HG03175 (cell line): ENCODE results near the gene PDCD2.
"Not testable (repeated sequence)": the region's sequence is repeated elsewhere in the genome, so short reads cannot be mapped to it uniquely, and the experiment has no call there.

Experiments
- ATAC-seq: cut with Tn5 transposase; IDR thresholded peaks from one replicate; pipeline ENCODE4 v1.9.1; 2021; ENCODE audit warnings: mild to moderate bottlenecking, moderate library complexity; ENCODE audit not compliant: unreplicated experiment

The PDCD2 gene

DNA sequence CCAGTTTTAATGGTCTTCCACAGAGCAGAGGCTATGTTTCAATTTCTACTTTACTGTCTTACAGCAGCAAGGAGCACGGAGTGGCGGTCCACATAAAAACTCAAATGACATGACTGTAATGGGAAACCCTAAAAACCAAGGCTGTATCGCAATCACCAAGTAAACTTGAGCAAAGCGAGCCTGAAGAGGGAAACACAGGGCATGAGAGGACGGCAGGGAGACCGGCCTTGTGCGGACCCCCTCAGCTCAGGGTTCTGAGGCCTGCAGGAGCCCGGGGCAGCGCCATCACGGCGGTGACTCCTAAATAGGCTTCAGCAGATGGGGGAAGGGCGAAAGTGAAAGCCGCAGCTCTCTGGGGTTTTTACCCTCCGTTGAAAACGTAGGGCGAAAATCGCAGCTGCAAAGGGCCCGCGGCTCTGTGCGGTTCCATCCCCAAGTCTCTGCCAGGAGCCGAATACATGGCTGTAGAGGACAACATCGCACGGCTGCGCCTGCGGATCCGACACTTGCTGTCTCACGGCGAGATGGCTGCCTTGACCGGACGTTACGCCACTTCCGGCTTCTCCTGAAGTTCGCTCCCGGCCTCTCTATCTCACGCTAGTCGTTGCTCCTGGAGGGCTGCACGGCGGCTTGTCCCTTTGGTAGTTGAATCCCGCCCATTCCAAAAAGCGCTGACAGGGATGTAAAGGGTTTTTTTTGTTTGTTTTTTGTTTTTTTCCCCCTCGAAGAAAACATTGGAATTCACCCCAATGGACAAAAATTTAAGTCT lies 31.5 kb downstream of the PDCD2 start, which contains the start of gene PSMB1:
Gene PSMB1 (minus strand): TSS at position 543 of the 769 bp plus-strand sequence. CDS start 65 bp downstream, at position 478.
- peak; percentile 56 for ATAC-seq

DNA sequence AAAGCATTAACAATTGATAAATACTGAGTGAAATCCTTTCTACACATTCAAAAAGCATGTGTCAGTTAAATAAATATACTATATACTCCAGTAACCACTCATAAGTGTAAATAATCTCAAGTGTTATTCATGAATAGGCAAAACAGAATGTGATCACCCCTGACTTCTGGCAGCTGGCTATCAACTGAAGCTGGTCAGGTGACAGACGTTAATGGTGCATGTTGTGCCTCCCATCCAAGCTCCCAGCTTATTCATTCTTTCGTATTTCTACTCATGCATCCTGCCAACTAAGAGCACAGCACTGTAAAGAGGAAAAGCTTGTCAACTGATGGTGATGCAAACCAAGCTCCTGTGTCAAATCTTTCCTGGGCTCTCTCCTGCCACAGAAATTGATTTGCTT lies 39.0 kb downstream of the PDCD2 start:
- no peak for ATAC-seq

DNA sequence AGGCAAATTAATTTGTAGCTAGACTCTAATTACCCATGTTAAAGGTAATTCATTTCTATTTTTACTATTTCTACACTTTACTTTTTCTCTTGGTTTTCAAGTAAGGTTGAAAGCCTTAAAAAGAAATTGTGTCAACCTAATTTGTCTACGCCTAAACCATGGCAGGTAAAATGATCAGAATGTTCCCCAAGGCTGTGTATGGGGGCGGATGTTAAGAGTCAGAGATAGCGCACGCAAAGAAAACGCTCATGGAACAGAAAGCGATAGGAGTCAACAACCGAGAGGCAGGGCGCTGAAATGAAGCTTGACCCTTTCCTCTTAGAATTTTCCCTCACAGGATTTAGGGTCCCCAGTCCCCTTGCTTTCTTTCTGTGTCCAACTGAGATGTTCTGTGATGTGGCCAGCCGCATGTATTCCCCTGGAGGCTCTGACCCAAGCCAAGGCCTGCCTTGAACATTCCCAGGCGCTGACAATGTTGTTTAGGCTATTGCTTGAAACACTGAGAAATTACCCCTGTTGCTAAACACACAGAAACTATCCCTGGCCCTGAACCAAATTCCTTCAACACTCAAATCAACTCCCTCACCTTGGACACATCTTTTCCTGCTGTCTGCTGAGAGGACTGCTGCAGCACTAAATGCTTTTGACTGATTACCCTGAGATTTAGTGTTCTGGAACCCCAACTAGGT lies 42.3 kb downstream of the PDCD2 start:
- no peak for ATAC-seq

DNA sequence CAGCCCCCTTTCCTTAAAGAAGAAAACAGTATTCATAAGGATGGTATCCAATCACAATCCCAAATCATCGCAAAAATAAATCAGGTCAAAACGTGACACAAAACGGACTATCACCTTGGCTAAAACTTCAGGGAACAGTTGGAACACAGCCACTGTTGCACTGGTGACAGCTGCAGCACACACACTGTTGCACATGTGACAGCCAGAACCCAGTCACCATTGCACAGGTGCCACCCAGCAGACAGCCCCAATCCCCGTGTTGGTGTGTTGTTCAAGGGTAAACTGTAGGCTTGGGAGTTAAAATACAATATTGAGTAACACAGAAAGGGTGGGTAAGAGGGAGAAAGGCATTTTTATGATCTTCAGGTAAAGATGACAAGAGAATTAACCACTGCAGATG lies 47.1 kb downstream of the PDCD2 start:
- ATAC-seq: no peak

DNA sequence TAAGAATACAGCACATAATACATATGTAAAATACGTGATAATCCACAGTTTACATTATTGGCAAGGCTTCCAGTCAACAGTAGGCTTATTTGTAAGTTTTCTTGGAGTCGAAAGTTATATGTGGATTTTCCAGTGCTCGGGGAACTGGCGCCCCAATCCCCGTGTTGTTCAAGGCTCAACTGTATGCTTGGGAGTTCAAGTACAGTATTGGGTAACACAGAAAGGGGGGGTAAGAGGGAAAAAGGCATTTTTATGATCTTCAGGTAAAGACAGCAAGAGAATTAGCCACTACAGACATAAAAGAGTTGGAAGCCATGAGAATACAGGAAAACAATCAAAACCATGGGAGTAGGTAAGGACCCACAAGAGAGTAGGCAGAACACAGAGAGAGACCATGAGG lies 47.8 kb downstream of the PDCD2 start:
- ATAC-seq: no peak

DNA sequence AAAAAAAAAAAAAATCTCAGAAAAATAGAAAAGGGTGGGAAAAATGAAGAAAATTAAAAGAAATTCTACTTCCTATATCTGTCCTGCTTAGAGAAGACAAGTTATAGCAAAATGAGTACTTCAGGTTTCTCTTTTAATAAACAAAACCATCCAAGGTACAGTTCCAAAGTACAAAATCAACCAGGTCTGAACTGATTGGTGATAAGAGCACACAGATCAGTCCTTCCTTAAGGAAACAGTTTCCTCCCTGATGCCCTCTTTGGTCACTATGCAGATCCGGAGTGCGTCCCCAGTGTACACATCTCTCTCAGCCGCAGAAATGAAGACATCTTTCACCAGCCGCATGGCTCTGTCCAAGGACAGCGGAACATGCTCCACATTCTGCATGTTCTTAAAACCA lies 49.4 kb downstream of the PDCD2 start:
- ATAC-seq: no peak

DNA sequence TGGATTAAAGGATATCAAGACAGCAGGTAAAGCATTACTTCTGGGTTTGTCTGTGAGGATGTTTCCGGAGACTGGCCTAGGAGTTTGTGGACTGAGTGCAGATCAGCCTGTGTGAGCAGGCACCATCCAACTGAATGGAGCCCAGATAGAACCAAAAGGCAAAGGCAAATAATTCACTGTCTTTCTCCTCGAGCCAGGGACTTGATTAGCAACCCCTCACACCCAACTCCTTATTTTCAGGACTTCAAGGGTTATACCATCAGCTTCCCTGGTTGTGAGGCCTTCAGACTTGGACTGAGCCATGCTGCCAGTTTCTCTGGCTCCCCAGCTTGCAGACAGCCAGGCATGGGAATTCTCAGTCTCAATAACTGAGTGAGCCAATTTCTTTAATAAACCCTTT lies 50.6 kb downstream of the PDCD2 start:
- ATAC-seq: no peak

DNA sequence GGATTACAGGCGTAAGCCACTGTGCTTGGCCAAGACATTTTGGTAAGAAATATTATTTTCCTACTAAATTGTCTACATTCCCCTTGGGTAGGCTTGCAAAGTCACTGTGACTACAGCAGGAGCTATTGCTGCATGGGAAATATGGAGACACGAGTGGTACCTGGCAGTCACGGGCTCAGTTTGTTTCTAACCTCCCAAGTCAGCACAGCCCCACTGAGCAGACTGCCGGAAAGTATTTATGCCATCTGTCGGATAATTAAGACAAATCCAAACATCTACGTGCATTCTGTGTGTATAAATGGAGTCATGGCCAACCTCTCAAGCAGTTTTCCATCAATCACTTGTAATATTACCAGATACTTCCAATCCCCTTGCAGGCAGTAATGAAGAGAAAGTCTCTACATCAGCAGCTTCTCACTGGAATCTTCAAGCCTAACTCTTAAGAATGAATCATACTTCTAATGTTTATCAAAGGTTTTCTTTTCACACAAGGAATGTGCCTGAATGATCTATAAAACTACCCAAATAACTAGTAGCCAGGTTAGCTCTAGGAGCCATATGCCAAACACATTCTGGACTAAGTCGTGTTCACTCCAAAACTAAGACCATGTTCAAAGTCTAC lies 51.5 kb downstream of the PDCD2 start:
- ATAC-seq: no peak

DNA sequence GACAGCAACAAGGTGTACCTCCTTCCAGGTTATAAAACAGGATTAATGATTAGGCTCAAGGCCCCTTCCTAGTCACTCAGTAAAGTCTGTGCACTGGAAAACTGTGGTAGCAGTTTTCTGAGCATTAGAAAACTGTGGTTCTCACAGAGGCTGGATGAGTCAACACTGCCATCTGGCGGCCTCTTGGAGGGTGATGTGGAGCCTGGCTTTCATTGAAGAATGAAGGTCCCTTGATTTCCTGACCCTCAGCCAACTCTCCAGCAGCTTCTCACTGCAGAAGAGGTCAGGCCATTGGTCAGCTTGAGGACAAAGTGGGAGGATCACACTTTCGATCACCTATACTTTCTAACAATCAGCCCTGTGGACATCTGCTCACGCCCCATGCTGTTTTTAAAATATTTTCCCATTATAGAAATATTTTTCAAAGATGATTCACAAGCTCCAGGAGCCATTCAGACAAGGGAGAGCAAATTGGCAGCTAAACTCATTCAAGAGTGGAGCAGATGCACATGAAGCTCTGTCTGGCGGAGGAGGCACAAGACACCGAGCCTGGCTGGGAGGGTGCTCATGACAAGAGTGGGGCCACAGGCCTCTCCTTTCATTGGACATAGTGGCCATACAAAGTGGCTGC lies 54.5 kb downstream of the PDCD2 start:
- peak; percentile 80 for ATAC-seq

DNA sequence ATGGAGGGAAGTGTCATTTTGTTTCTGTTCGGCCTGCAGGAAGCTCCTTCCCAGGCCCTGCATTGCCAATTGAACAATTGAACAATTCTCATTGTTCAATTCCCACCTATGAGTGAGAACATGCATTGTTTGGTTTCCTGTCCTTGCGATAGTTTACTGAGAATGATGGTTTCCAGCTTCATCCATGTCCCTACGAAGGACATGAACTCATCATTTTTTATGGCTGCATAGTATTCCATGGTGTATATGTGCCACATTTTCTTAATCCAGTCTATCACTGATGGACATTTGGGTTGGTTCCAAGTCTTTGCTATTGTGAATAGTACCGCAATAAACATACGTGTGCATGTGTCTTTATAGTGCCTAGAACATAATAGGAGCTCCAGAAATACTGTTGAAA lies 56.4 kb downstream of the PDCD2 start:
- not testable (repeated sequence) for ATAC-seq

DNA sequence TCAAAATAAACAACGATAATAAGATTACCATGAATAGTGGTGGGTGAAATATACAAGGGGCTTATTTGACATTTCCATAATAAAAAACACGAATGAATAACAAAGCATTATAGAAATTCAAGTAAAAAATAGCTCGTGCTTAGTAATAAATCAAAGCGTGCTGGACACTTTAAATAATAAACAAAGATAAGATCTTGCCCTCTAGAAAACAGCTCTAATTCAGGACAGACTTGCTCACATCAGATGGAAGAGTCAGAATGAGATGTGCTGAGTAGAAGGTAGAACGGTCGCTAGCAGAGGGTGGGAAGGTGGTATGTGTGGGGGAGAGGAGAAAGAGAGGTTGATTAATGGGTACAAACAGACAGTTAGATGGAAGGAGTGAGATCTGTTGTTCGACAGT lies 58.6 kb downstream of the PDCD2 start:
- ATAC-seq: no peak
